C4-2B (cell line): ENCODE results near the gene MRPL11.

ENCODE experiments used
- ZFX ChIP-seq: fragments of 450-650 bp; IDR thresholded peaks from 2 replicates; pipeline ENCODE4 v1.6.1; 2017
- TF ChIP-seq, protein P1 (sequence below): fragments of 450-650 bp; conservative IDR thresholded peaks from 2 replicates; pipeline ENCODE4 v1.5.1; 2017; ENCODE audit warnings: mild to moderate bottlenecking

DNA sequence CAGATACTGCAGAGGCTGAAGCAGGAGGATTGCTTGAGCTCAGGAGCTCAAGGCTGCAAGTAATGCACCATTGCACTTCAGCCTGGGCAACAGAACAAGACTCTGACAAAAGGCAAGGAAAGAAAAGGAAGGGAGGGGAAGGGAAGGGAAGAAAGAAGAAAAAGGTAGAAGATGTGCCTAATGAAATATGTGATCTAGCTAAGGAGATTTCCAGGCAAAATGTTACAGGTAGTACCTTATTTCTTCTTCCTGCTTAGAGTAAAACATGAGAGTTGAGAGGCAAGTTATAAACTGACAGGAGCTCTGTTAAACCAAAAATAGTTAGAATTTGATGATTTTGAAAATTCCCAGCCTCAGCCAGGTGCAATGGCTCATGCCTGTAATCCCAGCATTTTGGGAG is 23.4 kb upstream of the MRPL11 start:
- TF ChIP-seq, protein P1, sequence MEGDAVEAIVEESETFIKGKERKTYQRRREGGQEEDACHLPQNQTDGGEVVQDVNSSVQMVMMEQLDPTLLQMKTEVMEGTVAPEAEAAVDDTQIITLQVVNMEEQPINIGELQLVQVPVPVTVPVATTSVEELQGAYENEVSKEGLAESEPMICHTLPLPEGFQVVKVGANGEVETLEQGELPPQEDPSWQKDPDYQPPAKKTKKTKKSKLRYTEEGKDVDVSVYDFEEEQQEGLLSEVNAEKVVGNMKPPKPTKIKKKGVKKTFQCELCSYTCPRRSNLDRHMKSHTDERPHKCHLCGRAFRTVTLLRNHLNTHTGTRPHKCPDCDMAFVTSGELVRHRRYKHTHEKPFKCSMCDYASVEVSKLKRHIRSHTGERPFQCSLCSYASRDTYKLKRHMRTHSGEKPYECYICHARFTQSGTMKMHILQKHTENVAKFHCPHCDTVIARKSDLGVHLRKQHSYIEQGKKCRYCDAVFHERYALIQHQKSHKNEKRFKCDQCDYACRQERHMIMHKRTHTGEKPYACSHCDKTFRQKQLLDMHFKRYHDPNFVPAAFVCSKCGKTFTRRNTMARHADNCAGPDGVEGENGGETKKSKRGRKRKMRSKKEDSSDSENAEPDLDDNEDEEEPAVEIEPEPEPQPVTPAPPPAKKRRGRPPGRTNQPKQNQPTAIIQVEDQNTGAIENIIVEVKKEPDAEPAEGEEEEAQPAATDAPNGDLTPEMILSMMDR = no peak
- TF ChIP-seq ZFX = no peak
